Panc1 (cell line): ENCODE results near the gene SF3B2. TPM values are rescaled to one million over a fixed set of nuclear protein-coding genes. Genes with fewer than 3 reads are reported as not detected.
A peak's percentile ranks its signal among the peaks of the same experiment; 100 is the strongest.

Experiments
- ATAC-seq: fragments of 200-7000 bp; cut with Tn5 transposase; 2 replicates; pipeline ENCODE4 v1.9.1; 2020; ENCODE audit warnings: mild to moderate bottlenecking, moderate library complexity
- BruUV-seq: library from RNA; stranded (reverse); fragments of 400-500 nt; replicated peaks from 2 replicates; lab custom pipeline; 2021; lab: Mats Ljungman, UMichigan
- CTCF ChIA-PET: fragments of 300-600 bp; sonication (Branson Sonifier 250); formaldehyde crosslinking; loops from one replicate; lab custom pipeline; 2022; ENCODE audit warnings: antibody characterized with exemption; lab: Charles Lee
- POLR2A ChIA-PET: fragments of 300-600 bp; sonication (Branson Sonifier 250); formaldehyde crosslinking; loops from one replicate; lab custom pipeline; 2022; ENCODE audit warnings: antibody characterized with exemption; lab: Charles Lee
- DNase-seq: peaks from one replicate; pipeline ENCODE4 v3.0.0-alpha.2; 2010; ENCODE audit warnings: low read depth, low spot score
- H3K27ac ChIP-seq: 2 replicates; pipeline ENCODE4 v1.5.1; 2011; ENCODE audit warnings: mild to moderate bottlenecking, low read length, inconsistent platforms
- H3K27me3 ChIP-seq: fragments of 200-500 bp; sonication (Bioruptor generic); 2 replicates; pipeline ENCODE4 v1.6.0; 2014; ENCODE audit warnings: low read length, inconsistent platforms; ENCODE audit not compliant: control insufficient read depth, insufficient read depth
- H3K36me3 ChIP-seq: fragments of 200-500 bp; sonication (Bioruptor generic); 2 replicates; pipeline ENCODE4 v1.5.1; 2014; ENCODE audit warnings: inconsistent platforms, mild to moderate bottlenecking, low read length, moderate library complexity; ENCODE audit not compliant: control insufficient read depth, insufficient read depth
- H3K4me1 ChIP-seq: 2 replicates; pipeline ENCODE4 v1.5.1; 2011; ENCODE audit warnings: inconsistent platforms, mild to moderate bottlenecking, low read length, moderate library complexity; ENCODE audit not compliant: control insufficient read depth, insufficient read depth
- H3K4me3 ChIP-seq, 2 experiments: 2 replicates each; pipeline ENCODE4 v1.5.1; 2011 to 2012; ENCODE audit warnings: low read depth in 2 of 2, low read length in 2 of 2, mild to moderate bottlenecking in 2 of 2, inconsistent platforms in 1 of 2, moderate library complexity in 1 of 2
- H3K9me3 ChIP-seq: fragments of 200-500 bp; sonication (Bioruptor generic); 2 replicates; pipeline ENCODE4 v1.5.1; 2014; ENCODE audit warnings: low read depth, mild to moderate bottlenecking, inconsistent platforms, low read length, moderate library complexity; ENCODE audit not compliant: control insufficient read depth, insufficient read depth
- CTCF ChIP-seq: fragments of 450-650 bp; IDR thresholded peaks from 2 replicates; pipeline ENCODE4 v1.5.1; 2017; ENCODE audit warnings: mild to moderate bottlenecking
- POLR2AphosphoS5 ChIP-seq: IDR thresholded peaks from 2 replicates; pipeline ENCODE4 v1.6.1; 2012; ENCODE audit warnings: mild to moderate bottlenecking, low read depth, low read length, moderate library complexity
- REST ChIP-seq, 2 experiments: IDR thresholded peaks; 2 replicates each; pipeline ENCODE4 v1.6.1; 2011 to 2012; ENCODE audit warnings: low read depth in 2 of 2, control low read depth in 1 of 2, low read length in 1 of 2, mild to moderate bottlenecking in 1 of 2, moderate library complexity in 1 of 2; ENCODE audit not compliant: insufficient read depth in 1 of 2
- SIN3A ChIP-seq: IDR thresholded peaks from 2 replicates; pipeline ENCODE4 v1.6.1; 2012; ENCODE audit warnings: low read depth, mild to moderate bottlenecking, low read length, moderate library complexity, borderline replicate concordance; ENCODE audit not compliant: insufficient read depth
- TCF7L2 ChIP-seq: IDR thresholded peaks from 2 replicates; pipeline ENCODE4 v1.6.1; 2011; ENCODE audit warnings: mild to moderate bottlenecking, low read depth, low read length, inconsistent platforms
- in situ Hi-C: cut with HindIII; loops from 2 replicates; pipeline ENCODE4 v1.10.0; 2016; ENCODE audit warnings: low sequenced_read_pairs, low pct_unique_long_range_greater_than_20kb
- intact Hi-C: fragments of 100-400 bp; cut with micrococcal nuclease; formaldehyde crosslinking; loops from one replicate; pipeline ENCODE4 v1.10.0; 2022; ENCODE audit not compliant: unreplicated experiment
- total RNA-seq: library from RNA; stranded (reverse); gene quantifications from one replicate; pipeline ENCODE4 v1.2.1, GENCODE V29; 2021; ENCODE audit not compliant: unreplicated experiment

The SF3B2 gene
- total RNA-seq, 1 experiment from 2014 or later, result 271 TPM

DNA sequence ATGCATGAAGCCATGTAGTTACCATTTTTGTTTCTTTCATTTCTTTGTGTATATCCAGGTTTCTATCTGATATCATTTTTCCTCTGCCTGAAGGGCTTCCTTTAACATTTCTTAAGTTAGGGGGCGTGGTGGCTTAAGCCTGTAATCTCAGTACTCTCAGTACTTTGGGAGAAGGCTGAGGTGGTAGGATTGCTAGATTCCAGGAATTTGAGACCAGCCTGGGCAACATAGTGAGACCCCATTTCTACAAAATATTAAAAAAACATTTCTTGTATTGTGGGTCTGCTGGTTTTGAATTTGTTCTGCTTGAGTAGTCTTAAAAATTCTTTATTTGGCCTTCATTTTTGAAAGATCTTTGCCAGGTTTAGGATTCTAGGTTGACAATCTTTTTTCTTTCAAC, 12.4 kb downstream of the SF3B2 start:
- Histone ChIP-seq H3K9me3 (no peaks in the 10 kb centered on the region), H3K27me3 (no peaks in the 10 kb centered on the region), H3K36me3 (peaks cover 67% of the 10 kb centered on the region), H3K27ac (no peak overlapping the region), H3K4me1 (peaks cover 14% of the 10 kb centered on the region), H3K4me3 (no peak overlapping the region)
- no TSS peak for BruUV-seq
- no peak for ATAC-seq
- in situ Hi-C loops, result no loop called here
- ChIA-PET POLR2A (no interaction called here), CTCF (no interaction called here)
- intact Hi-C loops, result no loop called here
- DNase-seq, result no peak
- TF ChIP-seq TCF7L2 (no peak), SIN3A (no peak), CTCF (no peak), POLR2AphosphoS5 (no peak), REST (IDR thresholded peaks at IDR 0.05; ENCODE audit: insufficient read depth in 1 of 2, low read depth in 2 of 2, low read length in 1 of 2) (no peak)

- TF ChIP-seq TCF7L2, result no peak
- TF ChIP-seq SIN3A, result no peak
- no peak overlapping the region for H3K4me3 ChIP-seq
- in situ Hi-C loops (no loop called here), intact Hi-C loops (no loop called here)
- no peaks in the 10 kb centered on the region for H3K9me3 ChIP-seq
- ATAC-seq, result no peak
- no peaks in the 10 kb centered on the region for H3K27me3 ChIP-seq
- BruUV-seq, result no TSS peak
- H3K36me3 ChIP-seq, result peaks cover 47% of the 10 kb centered on the region
- ChIA-PET POLR2A (no interaction called here), CTCF (interaction anchor here (1.1 kb wide), 1 partner anchor 69 kb away, joined by 3 read pairs; no protein-coding TSS in a partner anchor)
- H3K4me1 ChIP-seq, result peaks cover 18% of the 10 kb centered on the region
- no peak for DNase-seq
- peak overlapping the region; percentile 40; the same call in 1 of the 2 replicates for H3K27ac ChIP-seq
Measured at GRCh38 chr11:66066751-66067150, 14.6 kb downstream of the SF3B2 start.

DNA sequence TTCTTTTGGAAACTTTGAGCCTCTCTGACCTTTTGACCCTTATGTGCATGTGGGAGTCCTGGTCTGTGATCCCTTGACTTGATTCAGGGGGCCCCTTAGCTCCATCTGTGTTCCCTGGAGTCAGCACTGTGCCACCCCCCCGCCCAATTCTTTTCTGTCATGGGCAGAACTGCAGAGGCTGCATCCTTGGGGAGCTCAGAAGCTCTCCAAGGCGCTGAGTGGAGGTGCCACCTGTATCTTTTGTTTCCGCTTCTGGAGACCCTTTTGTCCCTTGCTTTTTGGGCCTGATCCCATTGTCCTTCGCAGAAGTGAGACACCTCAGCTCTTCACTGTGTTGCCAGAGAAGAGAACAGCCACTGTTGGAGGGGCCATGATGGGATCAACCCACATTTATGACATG, 15.5 kb downstream of the SF3B2 start:
- CTCF ChIA-PET, result interaction anchor here (1.1 to 1.3 kb wide), 2 partner anchors 12 to 68 kb away, joined by 3 to 6 read pairs; no protein-coding TSS in a partner anchor
- Histone ChIP-seq H3K27ac (peak overlapping the region; percentile 92; the same call in 1 of the 2 replicates), H3K9me3 (no peaks in the 10 kb centered on the region), H3K36me3 (peaks cover 38% of the 10 kb centered on the region), H3K4me3 (no peak overlapping the region), H3K4me1 (peaks cover 27% of the 10 kb centered on the region), H3K27me3 (no peaks in the 10 kb centered on the region)
- POLR2A ChIA-PET, result no interaction called here
- no TSS peak for BruUV-seq
- TF ChIP-seq POLR2AphosphoS5 (no peak), TCF7L2 (no peak), CTCF (no peak), SIN3A (no peak), REST (IDR thresholded peaks at IDR 0.05; ENCODE audit: insufficient read depth in 1 of 2, low read depth in 2 of 2, low read length in 1 of 2) (no peak)
- no peak for ATAC-seq
- DNase-seq, result no peak
- in situ Hi-C loops (no loop called here), intact Hi-C loops (no loop called here)
